H1 (cell line): ENCODE measurements around the gene ASTN1. TPM values are rescaled to one million over a fixed set of nuclear protein-coding genes. Genes with fewer than 3 reads are reported as not detected.

Source experiments
- BRCA1 ChIP-seq: IDR thresholded peaks from 2 replicates; pipeline ENCODE4 v1.6.1; 2012; ENCODE audit warnings: low read depth, low read length, improper control_type of control experiment
- CHD1 ChIP-seq: IDR thresholded peaks from 2 replicates; pipeline ENCODE4 v1.6.1; 2012; ENCODE audit warnings: low read depth, low read length, improper control_type of control experiment
- EZH2 ChIP-seq: fragments of 200-600 bp; sonication (generic); IDR thresholded peaks from 2 replicates; pipeline ENCODE4 v1.7.1; 2012; ENCODE audit warnings: low read depth, mild to moderate bottlenecking, moderate library complexity, low read length, inconsistent platforms; ENCODE audit not compliant: severe bottlenecking
- JUND ChIP-seq: IDR thresholded peaks from 2 replicates; pipeline ENCODE4 v1.6.1; 2011; ENCODE audit warnings: mild to moderate bottlenecking, improper control_type of control experiment, low read length
- KDM5A ChIP-seq: fragments of 200-600 bp; IDR thresholded peaks from 2 replicates; pipeline ENCODE4 v1.7.1; 2012; ENCODE audit warnings: mild to moderate bottlenecking, low read length, inconsistent platforms, mixed read lengths
- POU5F1 ChIP-seq: IDR thresholded peaks from 2 replicates; pipeline ENCODE4 v1.6.1; 2011; ENCODE audit warnings: low read depth, mild to moderate bottlenecking, low read length, moderate library complexity
- TBP ChIP-seq: IDR thresholded peaks from 2 replicates; pipeline ENCODE4 v1.6.1; 2011; ENCODE audit warnings: low read depth, low read length, improper control_type of control experiment
- polyA plus RNA-seq, 7 experiments: library from polyadenylated mRNA; depleted of rRNA in 3 of 7; stranded (reverse) in 5 of 7; unstranded in 2 of 7; fragments of >200 nt in 5 of 7; fragments of 200-250 nt in 2 of 7; gene quantifications; 1 replicate in 5 of 7; 2 replicates in 1 of 7; 4 replicates in 1 of 7; pipeline versions ENCODE4 v1.2.1 to v1.2.3, GENCODE V29; 2011 to 2013; ENCODE audit warnings: missing spikeins in 2 of 7, mixed read lengths in 2 of 7
- total RNA-seq: library from RNA; stranded (reverse); fragmentation: NEBNext Ultra II Directional; extraction: Animal tissue kit (Norgen Biotek cat#: 25700); gene quantifications from 2 replicates; pipeline ENCODE4 v1.2.1, GENCODE V29; 2021

ASTN1 gene
- total and polyA plus RNA-seq, 2 of the 8 experiments (the other 6 are each of a cell fraction or from before 2014, with no cell fraction given): 2.9 to 4.1 TPM

- TF ChIP-seq BRCA1 (no peak), KDM5A (no peak), EZH2 (no peak), JUND (no peak), POU5F1 (no peak), TBP (no peak), CHD1 (no peak)
Measured at GRCh38 chr1:176899321-176899720, 265.2 kb downstream of the ASTN1 start (continued).
